D721Med (cell line): ENCODE results near the gene PEAK1.

Experiments used
- DNase-seq: peaks from one replicate; pipeline ENCODE4 v3.0.0; 2011; ENCODE audit warnings: low spot score; ENCODE audit not compliant: insufficient read length
- FAIRE-seq: peaks from 2 replicates; lab custom pipeline; 2011; peaks lifted over from hg19 to GRCh38; lab: Jason Lieb, UNC
- CTCF ChIP-seq: IDR thresholded peaks from 2 replicates; pipeline ENCODE4 v1.5.1; 2012; ENCODE audit warnings: mild to moderate bottlenecking, control low read depth; ENCODE audit not compliant: insufficient read depth; ENCODE audit errors: missing control alignments

Gene PEAK1

GRCh38 chr15:77255385-77255784, 164.5 kb downstream of the PEAK1 start:
- FAIRE-seq: no peak
- no peak for TF ChIP-seq CTCF

GRCh38 chr15:77251662-77252061, 168.2 kb downstream of the PEAK1 start:
- FAIRE-seq (no peak), DNase-seq (no peak)
- no peak for TF ChIP-seq CTCF

More at GRCh38 chr15:77255385-77255784, 164.5 kb downstream of the PEAK1 start:
- no peak for DNase-seq

GRCh38 chr15:77247116-77247515, 172.8 kb downstream of the PEAK1 start:
- FAIRE-seq (no peak), DNase-seq (no peak)
- no peak for TF ChIP-seq CTCF

GRCh38 chr15:77243716-77244401, 176.0 kb downstream of the PEAK1 start:
- FAIRE-seq (no peak), DNase-seq (no peak)
- TF ChIP-seq CTCF: no peak

GRCh38 chr15:77243135-77243534, 176.8 kb downstream of the PEAK1 start:
- TF ChIP-seq CTCF: no peak
- FAIRE-seq (no peak), DNase-seq (no peak)

- no peak for TF ChIP-seq CTCF
- FAIRE-seq (no peak), DNase-seq (no peak)
Observed at GRCh38 chr15:77239882-77240608, 179.9 kb downstream of the PEAK1 start.

- DNase-seq: no peak
- no peak for TF ChIP-seq CTCF
- no peak for FAIRE-seq
Observed at GRCh38 chr15:77235566-77235965, 184.3 kb downstream of the PEAK1 start.
